ENCODE data around the gene KRT14.

KRT14 gene

DNA sequence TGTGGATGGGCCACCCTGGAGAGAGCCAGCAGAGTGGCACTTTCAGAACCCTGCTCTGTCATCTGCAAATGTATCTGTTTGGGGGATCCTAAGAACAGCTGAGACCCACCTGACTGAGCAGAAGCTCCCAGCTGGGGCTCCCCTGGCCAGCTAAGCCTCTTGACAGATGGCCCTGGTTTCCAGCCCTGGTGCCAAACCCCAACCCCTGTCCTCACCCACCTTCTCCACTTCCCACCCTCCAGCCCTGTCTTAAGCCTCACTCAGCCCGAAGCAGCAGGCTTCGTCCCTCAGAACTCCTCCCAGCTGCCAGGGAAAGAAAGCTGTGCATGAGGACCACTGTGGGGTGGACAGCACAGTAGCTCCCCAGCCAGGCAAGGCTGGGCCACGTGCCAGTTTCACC lies 11.4 kb downstream of the KRT14 start:
- no peak for DNase-seq

GRCh38 chr17:41571561-41572434 lies 14.9 kb downstream of the KRT14 start, which contains the start of gene KRT9:
KRT9 (minus strand) TSS chr17:41572059; CDS start chr17:41571992, 67 bp downstream.
- DNase-seq: peak; percentile 73

- DNase-seq: no peak
These were observed 19.4 kb downstream of the KRT14 start for GRCh38 chr17:41567317-41567716.

- no peak for DNase-seq
These were observed 21.4 kb downstream of the KRT14 start for GRCh38 chr17:41565338-41565737.

DNA sequence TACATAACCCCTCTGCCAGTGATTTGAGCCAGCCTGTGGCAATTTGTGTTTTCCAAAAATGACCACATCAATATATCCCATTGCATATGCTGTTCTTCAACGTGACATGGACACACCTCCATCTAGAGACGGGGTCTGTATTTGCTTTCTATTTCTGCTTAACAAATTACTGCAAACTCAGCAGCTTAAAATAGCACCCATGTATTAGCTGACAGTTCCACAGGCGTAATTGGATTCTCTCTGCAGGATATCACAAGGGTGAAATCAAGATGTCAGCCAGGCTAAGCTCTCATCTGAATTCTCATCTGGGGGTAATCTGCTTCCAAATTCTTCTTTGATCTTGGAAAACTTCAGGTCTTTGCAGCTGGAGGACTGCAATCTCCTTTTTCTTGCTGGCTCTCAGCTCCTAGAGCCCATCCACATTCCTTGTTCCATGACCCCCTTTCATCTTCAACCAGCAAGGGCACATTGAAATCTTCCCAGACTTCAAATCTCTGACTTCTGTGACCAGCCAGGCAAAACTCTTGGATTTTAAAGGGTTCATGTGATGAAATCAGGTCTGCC lies 23.0 kb downstream of the KRT14 start:
- DNase-seq: no peak

DNA sequence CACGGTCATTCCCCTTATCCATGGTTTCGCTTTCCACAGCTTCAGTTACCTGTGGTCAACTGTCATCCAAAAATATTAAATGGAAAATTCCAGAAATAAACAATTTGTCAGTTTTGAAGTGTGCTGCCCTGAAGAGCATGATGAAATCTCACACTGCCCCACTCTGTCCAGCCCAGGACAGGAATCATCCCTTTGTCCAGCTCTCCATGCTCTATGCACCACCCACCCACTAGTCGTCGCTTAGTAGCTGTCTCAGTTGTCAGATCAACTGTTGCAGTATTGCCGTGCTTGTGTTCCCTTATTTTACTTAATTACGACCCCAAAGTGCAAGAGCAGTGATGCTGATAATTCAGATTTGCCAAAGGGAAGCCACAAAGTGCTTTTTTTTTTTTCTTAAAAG lies 25.1 kb downstream of the KRT14 start:
- DNase-seq: no peak

DNA sequence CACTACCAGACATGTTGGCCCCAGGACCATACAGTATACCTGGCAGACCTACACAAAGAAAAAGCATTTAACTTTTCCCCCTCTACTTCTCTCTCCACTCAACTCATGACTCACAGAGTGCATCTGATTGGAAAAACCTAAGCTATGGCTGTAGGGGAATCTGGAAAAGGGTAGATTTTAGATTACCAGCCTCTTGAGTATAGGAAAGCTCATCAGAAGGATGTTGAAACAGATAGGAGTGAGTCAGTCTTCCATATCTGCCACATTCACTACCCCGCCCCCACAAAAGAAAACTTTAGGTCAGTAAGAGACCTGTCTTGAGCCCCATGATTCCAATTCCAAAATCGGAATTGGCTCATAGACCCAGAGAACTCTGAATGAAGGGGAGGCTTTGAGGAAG lies 27.1 kb downstream of the KRT14 start:
- no peak for DNase-seq

DNA sequence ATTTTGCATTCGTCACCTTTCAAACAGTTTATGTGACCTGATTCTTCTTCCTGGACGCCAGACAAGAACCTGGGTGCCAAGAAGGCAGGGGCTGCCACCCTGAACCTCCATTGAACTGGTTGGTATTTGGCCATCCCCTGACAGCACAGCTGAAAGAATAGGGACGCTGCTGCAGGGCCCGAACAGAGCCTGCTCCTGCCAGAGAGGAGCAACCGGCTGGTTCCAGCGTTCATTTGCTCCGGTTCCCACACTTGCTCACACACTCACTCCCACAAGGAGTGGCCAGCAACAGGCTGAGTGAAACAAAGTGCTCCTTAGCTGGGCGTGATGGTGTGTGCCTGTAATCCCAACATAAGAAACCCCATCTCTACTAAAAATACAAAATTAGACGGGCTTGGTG lies 29.8 kb downstream of the KRT14 start:
- no peak for DNase-seq

- DNase-seq: no peak
These were observed 30.4 kb downstream of the KRT14 start for GRCh38 chr17:41556306-41556705.

- no peak for DNase-seq
These were observed 31.4 kb downstream of the KRT14 start for GRCh38 chr17:41555105-41555887.

GRCh38 chr17:41553987-41554680 lies 32.6 kb downstream of the KRT14 start:
- no peak for DNase-seq

- DNase-seq: no peak
These were observed 33.5 kb downstream of the KRT14 start for GRCh38 chr17:41553176-41553575.

GRCh38 chr17:41552455-41552854 lies 34.2 kb downstream of the KRT14 start:
- no peak for DNase-seq

DNA sequence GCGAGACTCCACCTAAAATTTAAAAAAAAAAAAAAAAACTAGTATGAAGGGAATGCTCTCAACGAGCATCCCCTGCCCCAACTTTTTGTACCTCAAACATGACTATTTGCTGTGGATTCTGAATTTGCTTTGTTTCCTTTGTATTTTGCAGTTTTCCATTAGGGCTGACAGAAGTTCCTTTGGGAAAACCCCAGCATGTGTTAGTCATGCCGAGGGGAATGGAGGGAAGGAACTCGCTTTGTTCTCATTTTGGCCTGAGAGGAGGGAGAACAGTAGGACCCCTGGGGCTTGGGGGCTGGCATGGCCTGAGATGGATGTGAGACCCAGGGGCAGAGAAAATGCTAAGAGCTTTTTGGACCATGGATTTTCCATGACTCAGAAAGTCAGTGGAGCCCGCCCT lies 35.3 kb downstream of the KRT14 start:
- no peak for DNase-seq

DNA sequence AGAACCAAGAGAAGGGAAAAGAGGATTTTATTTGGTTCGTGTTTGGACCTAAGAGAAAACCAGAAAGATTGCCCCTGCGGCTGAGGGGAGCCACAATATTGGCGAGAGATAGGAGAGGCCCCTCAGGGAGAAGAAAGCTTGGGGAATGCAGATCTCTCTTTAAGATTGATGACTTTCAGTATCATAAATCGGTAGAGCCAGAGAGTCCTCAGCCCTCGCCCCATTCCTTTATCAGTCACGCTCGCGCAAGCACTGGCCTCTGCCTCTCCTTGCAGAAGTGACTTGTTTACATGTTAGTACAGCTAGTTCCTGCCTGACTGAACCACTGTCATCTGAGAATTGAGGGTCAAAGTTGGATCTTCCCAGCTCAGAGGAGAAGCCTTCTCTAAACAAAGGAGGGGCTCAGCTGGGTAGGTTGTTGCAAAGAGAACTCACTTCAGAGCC lies 37.1 kb downstream of the KRT14 start:
- DNase-seq: no peak

DNA sequence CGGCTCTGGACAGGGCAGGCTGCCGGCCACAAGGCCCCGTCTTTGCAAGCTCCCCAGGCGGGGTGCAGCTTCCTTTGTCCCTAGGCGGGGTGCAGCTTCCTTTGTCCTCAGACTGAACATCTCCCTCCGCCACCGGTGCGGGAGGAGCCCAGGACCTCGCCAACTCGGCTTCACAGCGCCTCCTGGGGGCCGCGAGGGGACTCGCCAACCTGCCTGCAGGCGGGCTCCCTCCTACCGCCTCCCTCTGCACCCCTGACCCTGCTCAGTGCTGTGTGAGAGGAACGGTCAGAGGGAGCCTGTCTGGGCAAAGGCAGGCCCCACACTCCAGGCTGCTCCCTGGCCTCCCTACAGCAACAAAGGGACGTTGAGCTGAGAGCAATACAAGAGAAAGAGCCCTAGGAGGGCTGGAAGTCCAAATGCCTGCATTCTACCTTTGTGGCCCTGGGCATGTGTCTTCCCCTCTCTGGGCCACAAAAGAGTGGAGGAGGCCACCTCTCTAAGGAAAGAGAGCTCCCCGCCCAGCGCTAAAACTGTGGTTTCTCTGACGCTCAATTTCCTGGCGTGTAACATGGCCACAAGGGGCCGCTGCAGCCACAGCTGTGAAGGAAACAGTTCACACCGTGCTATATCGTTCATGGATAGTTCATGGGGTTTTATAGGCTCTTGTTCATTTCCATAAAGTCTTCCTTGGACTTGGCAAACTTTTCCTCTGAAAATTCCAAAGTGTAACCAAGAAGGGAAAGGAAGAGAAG lies 37.7 kb downstream of the KRT14 start:
- peak; percentile 80 for DNase-seq

GRCh38 chr17:41547921-41548843 lies 38.5 kb downstream of the KRT14 start:
- peak; percentile 54 for DNase-seq

- DNase-seq: no peak
These were observed 39.3 kb downstream of the KRT14 start for GRCh38 chr17:41547378-41547841.

GRCh38 chr17:41546819-41547218 lies 39.9 kb downstream of the KRT14 start:
- DNase-seq: no peak

GRCh38 chr17:41545829-41546410 lies 40.8 kb downstream of the KRT14 start:
- no peak for DNase-seq

DNA sequence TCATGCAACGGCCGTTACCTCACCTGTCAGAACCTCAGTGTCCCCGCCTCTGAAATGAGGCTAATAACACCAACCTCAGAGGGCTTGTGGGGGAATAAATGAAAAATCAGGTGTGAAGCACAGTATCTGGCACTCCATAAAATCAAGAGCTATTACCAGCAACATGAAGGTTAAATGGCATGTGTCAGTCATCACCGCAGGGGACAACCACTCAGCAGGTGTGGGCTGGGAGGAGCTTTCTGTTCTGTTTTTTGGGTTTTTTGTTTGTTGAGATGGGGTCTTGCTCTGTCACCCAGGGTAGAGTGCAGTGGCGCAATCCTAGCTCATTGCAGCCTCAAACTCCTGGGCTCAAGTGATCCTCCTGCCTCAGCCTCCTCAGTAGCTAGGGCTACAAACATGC lies 41.8 kb downstream of the KRT14 start:
- no peak for DNase-seq

All from NCI-H1436 (cell line).